Esophagus squamous epithelium (tissue), 4 donors: ENCODE measurements around the gene LRIG1.

Experiments
- POLR2A ChIP-seq, 4 donors: fragments of 450-650 bp; IDR thresholded peaks; one replicate each; pipeline ENCODE4 v1.6.1; 2017; ENCODE audit warnings: antibody characterized with exemption in 4 of 4, mild to moderate bottlenecking in 4 of 4, moderate library complexity in 3 of 4
- TF ChIP-seq, protein P1 (sequence below), 6 experiments: fragments of 450-650 bp in 4 of 6; fragments of 200-600 bp in 2 of 6; sonication (generic) in 2 of 6; IDR thresholded peaks; one replicate each; pipeline ENCODE4 v1.5.1; 2016 to 2019; ENCODE audit warnings: antibody characterized with exemption in 6 of 6, mild to moderate bottlenecking in 4 of 6, moderate library complexity in 4 of 6

DNA sequence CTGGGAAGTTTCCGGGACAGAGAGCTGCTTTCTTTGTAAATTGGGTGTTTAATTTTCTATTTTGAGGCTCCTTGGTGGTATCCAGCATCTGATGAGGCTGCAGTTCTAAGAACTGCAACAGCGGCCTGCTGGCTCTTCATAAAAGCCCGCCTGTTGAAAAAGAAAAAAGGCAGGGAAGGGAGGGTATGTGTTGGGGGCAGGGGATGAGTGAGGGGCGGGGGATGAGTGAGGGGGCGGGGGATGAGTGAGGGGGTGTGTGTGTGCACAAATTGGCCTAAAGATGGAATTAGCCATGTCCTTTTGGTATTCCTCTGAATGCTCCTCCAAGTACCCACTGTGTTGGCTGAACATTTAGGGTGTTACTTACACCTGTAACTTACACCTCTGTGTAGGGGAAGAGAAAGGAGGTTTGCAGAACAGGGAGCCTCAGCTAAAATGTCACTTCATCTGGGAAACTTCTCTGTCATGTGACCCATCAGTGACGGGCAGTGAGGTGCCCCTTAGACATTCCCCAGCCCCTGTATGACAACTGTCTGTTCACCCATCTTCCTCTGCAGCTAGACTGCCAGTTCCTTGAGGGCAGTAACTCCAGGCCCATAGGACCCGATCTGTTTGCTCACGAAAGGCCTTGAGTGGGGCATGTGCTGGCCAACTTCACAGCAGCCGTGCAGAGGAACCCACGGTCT lies 57.6 kb downstream of the LRIG1 start:
- TF ChIP-seq, protein P1, sequence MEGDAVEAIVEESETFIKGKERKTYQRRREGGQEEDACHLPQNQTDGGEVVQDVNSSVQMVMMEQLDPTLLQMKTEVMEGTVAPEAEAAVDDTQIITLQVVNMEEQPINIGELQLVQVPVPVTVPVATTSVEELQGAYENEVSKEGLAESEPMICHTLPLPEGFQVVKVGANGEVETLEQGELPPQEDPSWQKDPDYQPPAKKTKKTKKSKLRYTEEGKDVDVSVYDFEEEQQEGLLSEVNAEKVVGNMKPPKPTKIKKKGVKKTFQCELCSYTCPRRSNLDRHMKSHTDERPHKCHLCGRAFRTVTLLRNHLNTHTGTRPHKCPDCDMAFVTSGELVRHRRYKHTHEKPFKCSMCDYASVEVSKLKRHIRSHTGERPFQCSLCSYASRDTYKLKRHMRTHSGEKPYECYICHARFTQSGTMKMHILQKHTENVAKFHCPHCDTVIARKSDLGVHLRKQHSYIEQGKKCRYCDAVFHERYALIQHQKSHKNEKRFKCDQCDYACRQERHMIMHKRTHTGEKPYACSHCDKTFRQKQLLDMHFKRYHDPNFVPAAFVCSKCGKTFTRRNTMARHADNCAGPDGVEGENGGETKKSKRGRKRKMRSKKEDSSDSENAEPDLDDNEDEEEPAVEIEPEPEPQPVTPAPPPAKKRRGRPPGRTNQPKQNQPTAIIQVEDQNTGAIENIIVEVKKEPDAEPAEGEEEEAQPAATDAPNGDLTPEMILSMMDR (IDR thresholded peaks at IDR 0.05), result no peak
- no peak for TF ChIP-seq POLR2A (IDR thresholded peaks at IDR 0.05)
